ENCODE data around the gene MOCOS.

MOCOS gene

DNA sequence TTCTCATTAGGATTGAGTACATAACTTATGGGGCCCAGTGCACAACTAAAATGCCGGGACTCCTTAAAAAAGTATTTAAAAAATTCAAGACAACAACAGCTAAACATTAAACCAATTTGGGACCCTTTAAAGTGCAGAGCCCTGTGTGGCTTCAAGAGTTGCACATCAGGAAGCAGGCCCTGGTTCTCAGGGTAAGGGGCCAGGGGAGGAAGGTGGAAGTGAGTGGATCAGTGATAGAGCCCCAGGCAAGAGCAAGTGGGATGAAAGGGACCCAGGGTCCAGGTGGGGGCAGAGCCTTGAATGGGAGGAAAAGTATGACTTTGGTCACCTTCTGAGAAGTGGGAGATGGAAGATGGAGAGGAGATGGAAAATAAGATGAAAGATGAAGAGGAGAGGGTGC, 107.9 kb downstream of the MOCOS start:
- ChIA-PET POLR2A (no interaction called here), CTCF (interaction anchor here (1.1 to 1.8 kb wide), 3 partner anchors 9 to 167 kb away, joined by 3 to 5 read pairs (median 4); no protein-coding TSS in a partner anchor)

DNA sequence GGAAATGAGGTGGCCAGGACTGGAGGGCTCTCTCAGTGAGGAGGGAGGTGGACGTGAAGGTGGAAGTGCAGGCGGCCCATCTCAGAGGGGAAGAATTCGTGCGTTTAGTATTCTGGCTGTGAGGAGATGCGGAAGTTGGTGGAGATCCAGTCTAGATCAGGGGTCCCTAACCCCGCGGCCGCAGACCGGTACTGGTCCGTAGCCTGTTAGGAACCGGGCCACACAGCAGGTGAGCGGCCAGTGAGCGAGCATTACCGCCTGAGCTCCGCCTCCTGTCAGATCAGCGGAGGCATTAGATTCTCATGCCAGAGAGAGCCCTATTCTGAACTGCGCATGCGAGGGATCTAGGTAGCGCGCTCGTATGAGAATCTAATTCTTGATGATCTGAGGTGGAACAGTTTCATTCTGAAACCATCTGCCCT, 108.6 kb downstream of the MOCOS start:
- H3K9me3 ChIP-seq (ENCODE audit: control insufficient read depth, insufficient read depth, low read depth, low read length), result no peaks in the 10 kb centered on the region
- H3K4me3 ChIP-seq (ENCODE audit: low read depth, low read length), result no peak overlapping the region
- ChIA-PET POLR2A (no interaction called here), CTCF (interaction anchor here (0.5 to 1.7 kb wide), 5 partner anchors 14 to 447 kb away, joined by 3 to 5 read pairs (median 3); no protein-coding TSS in a partner anchor)
- TF ChIP-seq ZNF341 (tag by site-specific recombination; IDR thresholded peaks at IDR 0.05; ENCODE audit: low read depth), result peak; percentile 44; the same call in 1 of the 2 replicates
- TF ChIP-seq ZNF416 (tag by site-specific recombination; IDR thresholded peaks at IDR 0.05), result no peak
- no peaks in the 10 kb centered on the region for H3K4me1 ChIP-seq (ENCODE audit: control insufficient read depth, insufficient read depth, low read length)
- no peak overlapping the region for H3K27ac ChIP-seq (ENCODE audit: extremely low read depth, low read depth, low read length)
- H3K36me3 ChIP-seq (ENCODE audit: control insufficient read depth in 2 of 2, insufficient read depth in 1 of 2, low read length in 2 of 2), result no peaks in the 10 kb centered on the region

More for the DNA sequence above, 107.9 kb downstream of the MOCOS start:
- Histone ChIP-seq H3K4me3 (ENCODE audit: low read depth, low read length) (no peak overlapping the region), H3K4me1 (ENCODE audit: control insufficient read depth, insufficient read depth, low read length) (no peaks in the 10 kb centered on the region), H3K27ac (ENCODE audit: extremely low read depth, low read depth, low read length) (no peak overlapping the region), H3K36me3 (ENCODE audit: control insufficient read depth in 2 of 2, insufficient read depth in 1 of 2, low read length in 2 of 2) (no peaks in the 10 kb centered on the region), H3K9me3 (ENCODE audit: control insufficient read depth, insufficient read depth, low read depth, low read length) (no peaks in the 10 kb centered on the region)
- no peak for TF ChIP-seq GLIS2 (tag by site-specific recombination; IDR thresholded peaks at IDR 0.05)
- no peak for TF ChIP-seq ZNF433 (tag by site-specific recombination; IDR thresholded peaks at IDR 0.05; ENCODE audit: low read depth)
- TF ChIP-seq ZNF660 (tag by site-specific recombination; IDR thresholded peaks at IDR 0.05), result no peak
- TF ChIP-seq, protein P1, sequence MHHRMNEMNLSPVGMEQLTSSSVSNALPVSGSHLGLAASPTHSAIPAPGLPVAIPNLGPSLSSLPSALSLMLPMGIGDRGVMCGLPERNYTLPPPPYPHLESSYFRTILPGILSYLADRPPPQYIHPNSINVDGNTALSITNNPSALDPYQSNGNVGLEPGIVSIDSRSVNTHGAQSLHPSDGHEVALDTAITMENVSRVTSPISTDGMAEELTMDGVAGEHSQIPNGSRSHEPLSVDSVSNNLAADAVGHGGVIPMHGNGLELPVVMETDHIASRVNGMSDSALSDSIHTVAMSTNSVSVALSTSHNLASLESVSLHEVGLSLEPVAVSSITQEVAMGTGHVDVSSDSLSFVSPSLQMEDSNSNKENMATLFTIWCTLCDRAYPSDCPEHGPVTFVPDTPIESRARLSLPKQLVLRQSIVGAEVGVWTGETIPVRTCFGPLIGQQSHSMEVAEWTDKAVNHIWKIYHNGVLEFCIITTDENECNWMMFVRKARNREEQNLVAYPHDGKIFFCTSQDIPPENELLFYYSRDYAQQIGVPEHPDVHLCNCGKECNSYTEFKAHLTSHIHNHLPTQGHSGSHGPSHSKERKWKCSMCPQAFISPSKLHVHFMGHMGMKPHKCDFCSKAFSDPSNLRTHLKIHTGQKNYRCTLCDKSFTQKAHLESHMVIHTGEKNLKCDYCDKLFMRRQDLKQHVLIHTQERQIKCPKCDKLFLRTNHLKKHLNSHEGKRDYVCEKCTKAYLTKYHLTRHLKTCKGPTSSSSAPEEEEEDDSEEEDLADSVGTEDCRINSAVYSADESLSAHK (tag by site-specific recombination; IDR thresholded peaks at IDR 0.05), result no peak
- TF ChIP-seq, protein P2, sequence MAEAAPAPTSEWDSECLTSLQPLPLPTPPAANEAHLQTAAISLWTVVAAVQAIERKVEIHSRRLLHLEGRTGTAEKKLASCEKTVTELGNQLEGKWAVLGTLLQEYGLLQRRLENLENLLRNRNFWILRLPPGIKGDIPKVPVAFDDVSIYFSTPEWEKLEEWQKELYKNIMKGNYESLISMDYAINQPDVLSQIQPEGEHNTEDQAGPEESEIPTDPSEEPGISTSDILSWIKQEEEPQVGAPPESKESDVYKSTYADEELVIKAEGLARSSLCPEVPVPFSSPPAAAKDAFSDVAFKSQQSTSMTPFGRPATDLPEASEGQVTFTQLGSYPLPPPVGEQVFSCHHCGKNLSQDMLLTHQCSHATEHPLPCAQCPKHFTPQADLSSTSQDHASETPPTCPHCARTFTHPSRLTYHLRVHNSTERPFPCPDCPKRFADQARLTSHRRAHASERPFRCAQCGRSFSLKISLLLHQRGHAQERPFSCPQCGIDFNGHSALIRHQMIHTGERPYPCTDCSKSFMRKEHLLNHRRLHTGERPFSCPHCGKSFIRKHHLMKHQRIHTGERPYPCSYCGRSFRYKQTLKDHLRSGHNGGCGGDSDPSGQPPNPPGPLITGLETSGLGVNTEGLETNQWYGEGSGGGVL (tag by site-specific recombination; IDR thresholded peaks at IDR 0.05), result no peak
- TF ChIP-seq, protein P3, sequence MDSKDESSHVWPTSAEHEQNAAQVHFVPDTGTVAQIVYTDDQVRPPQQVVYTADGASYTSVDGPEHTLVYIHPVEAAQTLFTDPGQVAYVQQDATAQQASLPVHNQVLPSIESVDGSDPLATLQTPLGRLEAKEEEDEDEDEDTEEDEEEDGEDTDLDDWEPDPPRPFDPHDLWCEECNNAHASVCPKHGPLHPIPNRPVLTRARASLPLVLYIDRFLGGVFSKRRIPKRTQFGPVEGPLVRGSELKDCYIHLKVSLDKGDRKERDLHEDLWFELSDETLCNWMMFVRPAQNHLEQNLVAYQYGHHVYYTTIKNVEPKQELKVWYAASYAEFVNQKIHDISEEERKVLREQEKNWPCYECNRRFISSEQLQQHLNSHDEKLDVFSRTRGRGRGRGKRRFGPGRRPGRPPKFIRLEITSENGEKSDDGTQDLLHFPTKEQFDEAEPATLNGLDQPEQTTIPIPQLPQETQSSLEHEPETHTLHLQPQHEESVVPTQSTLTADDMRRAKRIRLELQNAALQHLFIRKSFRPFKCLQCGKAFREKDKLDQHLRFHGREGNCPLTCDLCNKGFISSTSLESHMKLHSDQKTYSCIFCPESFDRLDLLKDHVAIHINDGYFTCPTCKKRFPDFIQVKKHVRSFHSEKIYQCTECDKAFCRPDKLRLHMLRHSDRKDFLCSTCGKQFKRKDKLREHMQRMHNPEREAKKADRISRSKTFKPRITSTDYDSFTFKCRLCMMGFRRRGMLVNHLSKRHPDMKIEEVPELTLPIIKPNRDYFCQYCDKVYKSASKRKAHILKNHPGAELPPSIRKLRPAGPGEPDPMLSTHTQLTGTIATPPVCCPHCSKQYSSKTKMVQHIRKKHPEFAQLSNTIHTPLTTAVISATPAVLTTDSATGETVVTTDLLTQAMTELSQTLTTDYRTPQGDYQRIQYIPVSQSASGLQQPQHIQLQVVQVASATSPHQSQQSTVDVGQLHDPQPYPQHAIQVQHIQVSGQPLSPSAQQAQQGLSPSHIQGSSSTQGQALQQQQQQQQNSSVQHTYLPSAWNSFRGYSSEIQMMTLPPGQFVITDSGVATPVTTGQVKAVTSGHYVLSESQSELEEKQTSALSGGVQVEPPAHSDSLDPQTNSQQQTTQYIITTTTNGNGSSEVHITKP (tag by site-specific recombination; IDR thresholded peaks at IDR 0.05), result no peak
- no peak for TF ChIP-seq RBAK (tag by site-specific recombination; IDR thresholded peaks at IDR 0.05)
- TF ChIP-seq ZNF623 (tag by site-specific recombination; IDR thresholded peaks at IDR 0.05), result no peak
- TF ChIP-seq BCL11B (tag by site-specific recombination; IDR thresholded peaks at IDR 0.05; ENCODE audit: low read depth), result no peak
- no peak for TF ChIP-seq ZNF239 (tag by site-specific recombination; IDR thresholded peaks at IDR 0.05)
- no peak for TF ChIP-seq ZNF621 (tag by site-specific recombination; IDR thresholded peaks at IDR 0.05)
- no peak for TF ChIP-seq SP2 (tag by site-specific recombination; IDR thresholded peaks at IDR 0.05)
- no peak for TF ChIP-seq ZBTB48 (tag by site-specific recombination; IDR thresholded peaks at IDR 0.05)
- TF ChIP-seq ZNF423 (tag by site-specific recombination; IDR thresholded peaks at IDR 0.05), result no peak
- TF ChIP-seq, protein P4, sequence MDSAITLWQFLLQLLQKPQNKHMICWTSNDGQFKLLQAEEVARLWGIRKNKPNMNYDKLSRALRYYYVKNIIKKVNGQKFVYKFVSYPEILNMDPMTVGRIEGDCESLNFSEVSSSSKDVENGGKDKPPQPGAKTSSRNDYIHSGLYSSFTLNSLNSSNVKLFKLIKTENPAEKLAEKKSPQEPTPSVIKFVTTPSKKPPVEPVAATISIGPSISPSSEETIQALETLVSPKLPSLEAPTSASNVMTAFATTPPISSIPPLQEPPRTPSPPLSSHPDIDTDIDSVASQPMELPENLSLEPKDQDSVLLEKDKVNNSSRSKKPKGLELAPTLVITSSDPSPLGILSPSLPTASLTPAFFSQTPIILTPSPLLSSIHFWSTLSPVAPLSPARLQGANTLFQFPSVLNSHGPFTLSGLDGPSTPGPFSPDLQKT (IDR thresholded peaks at IDR 0.05; ENCODE audit: borderline replicate concordance, low read depth, low read length), result no peak
